Mesothelial cell of epicardium (in vitro differentiated cells): Measurements from ENCODE around the gene AIDA. TPM values are rescaled to one million over a fixed set of nuclear protein-coding genes. Genes with fewer than 3 reads are reported as not detected.
A peak's percentile ranks its signal among the peaks of the same experiment; 100 is the strongest.

Experiments used
- DNase-seq, 2 experiments: peaks; one replicate each; pipeline ENCODE4 v3.0.0; 2021; ENCODE audit warnings: low spot score in 2 of 2; ENCODE audit not compliant: unreplicated experiment in 2 of 2
- H3K27ac Mint-ChIP-seq: 2 replicates; pipeline ENCODE4 v1.8.0; 2021; ENCODE audit warnings: mixed read lengths
- H3K27me3 Mint-ChIP-seq: 2 replicates; pipeline ENCODE4 v1.8.0; 2021; ENCODE audit warnings: low read depth, mixed read lengths
- H3K36me3 Mint-ChIP-seq: 2 replicates; pipeline ENCODE4 v1.8.0; 2021; ENCODE audit warnings: mixed read lengths
- H3K4me1 Mint-ChIP-seq: 2 replicates; pipeline ENCODE4 v1.8.0; 2021; ENCODE audit warnings: mixed read lengths
- H3K4me3 Mint-ChIP-seq: 2 replicates; pipeline ENCODE4 v1.8.0; 2021; ENCODE audit warnings: mild to moderate bottlenecking, moderate library complexity, mixed read lengths
- H3K9me3 Mint-ChIP-seq: 2 replicates; pipeline ENCODE4 v1.8.0; 2021; ENCODE audit warnings: mixed read lengths
- total RNA-seq: library from RNA; stranded (reverse); gene quantifications from 3 replicates; pipeline ENCODE4 v1.2.1, GENCODE V29; 2021
- TF ChIP-seq, protein P1 (sequence below): fragments of 200-600 bp; sonication (generic); IDR thresholded peaks from one replicate; pipeline ENCODE4 v1.5.0; 2021; ENCODE audit warnings: antibody characterized with exemption; ENCODE audit not compliant: unreplicated experiment

The AIDA gene
- total RNA-seq, 1 donor from 2014 or later = 38.6 TPM

DNA sequence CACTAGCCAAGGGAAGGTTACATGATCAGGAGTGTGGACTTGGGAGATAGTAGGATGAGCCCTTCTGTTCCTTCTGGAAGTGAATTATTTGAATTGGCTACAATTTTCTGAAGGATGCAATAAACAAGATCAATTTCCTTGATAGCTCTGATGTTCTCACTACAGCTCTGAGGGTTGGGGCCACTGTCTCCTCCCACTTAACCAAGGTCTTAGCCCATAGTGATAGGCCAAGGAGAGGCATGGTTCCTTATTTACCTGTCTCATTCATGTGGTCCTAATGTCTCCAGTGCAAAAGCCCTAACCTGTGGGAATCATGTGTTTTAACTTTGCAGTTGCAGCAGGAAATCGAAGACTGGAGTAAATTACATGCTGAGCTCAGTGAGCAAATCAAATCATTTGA lies 59.6 kb downstream of the AIDA start:
- Mint-ChIP-seq H3K4me3 (no peak overlapping the region), H3K27ac (no peak overlapping the region), H3K36me3 (peaks cover 50% of the 10 kb centered on the region), H3K4me1 (no peaks in the 10 kb centered on the region), H3K27me3 (no peaks in the 10 kb centered on the region), H3K9me3 (no peaks in the 10 kb centered on the region)
- no peak for DNase-seq
- TF ChIP-seq, protein P1, sequence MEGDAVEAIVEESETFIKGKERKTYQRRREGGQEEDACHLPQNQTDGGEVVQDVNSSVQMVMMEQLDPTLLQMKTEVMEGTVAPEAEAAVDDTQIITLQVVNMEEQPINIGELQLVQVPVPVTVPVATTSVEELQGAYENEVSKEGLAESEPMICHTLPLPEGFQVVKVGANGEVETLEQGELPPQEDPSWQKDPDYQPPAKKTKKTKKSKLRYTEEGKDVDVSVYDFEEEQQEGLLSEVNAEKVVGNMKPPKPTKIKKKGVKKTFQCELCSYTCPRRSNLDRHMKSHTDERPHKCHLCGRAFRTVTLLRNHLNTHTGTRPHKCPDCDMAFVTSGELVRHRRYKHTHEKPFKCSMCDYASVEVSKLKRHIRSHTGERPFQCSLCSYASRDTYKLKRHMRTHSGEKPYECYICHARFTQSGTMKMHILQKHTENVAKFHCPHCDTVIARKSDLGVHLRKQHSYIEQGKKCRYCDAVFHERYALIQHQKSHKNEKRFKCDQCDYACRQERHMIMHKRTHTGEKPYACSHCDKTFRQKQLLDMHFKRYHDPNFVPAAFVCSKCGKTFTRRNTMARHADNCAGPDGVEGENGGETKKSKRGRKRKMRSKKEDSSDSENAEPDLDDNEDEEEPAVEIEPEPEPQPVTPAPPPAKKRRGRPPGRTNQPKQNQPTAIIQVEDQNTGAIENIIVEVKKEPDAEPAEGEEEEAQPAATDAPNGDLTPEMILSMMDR = no peak

DNA sequence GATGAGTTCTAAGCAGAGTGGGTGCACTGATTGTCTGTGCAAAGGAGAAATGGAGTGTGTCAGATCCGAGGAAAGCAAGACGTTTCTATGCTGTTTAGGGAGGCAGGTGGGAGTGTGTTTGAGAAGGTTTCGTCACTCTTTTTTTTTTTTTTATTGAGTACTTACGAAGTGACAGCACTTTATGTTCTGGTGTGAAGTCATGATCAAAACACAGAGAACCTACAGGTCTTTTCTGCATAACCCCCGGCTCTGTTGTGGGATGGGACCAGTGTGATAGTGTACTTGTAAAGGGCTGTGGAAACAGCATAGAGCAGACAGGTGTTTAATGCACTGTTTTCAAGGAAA lies 67.7 kb downstream of the AIDA start:
- peak overlapping the region; percentile 99 for H3K27ac Mint-ChIP-seq
- peaks cover 19% of the 10 kb centered on the region for H3K4me1 Mint-ChIP-seq
- TF ChIP-seq, protein P1 = no peak
- no peaks in the 10 kb centered on the region for H3K27me3 Mint-ChIP-seq
- peaks cover 7% of the 10 kb centered on the region for H3K36me3 Mint-ChIP-seq
- peak overlapping the region; percentile 97 for H3K4me3 Mint-ChIP-seq
- DNase-seq = no peak
- peaks cover 5% of the 10 kb centered on the region for H3K9me3 Mint-ChIP-seq

DNA sequence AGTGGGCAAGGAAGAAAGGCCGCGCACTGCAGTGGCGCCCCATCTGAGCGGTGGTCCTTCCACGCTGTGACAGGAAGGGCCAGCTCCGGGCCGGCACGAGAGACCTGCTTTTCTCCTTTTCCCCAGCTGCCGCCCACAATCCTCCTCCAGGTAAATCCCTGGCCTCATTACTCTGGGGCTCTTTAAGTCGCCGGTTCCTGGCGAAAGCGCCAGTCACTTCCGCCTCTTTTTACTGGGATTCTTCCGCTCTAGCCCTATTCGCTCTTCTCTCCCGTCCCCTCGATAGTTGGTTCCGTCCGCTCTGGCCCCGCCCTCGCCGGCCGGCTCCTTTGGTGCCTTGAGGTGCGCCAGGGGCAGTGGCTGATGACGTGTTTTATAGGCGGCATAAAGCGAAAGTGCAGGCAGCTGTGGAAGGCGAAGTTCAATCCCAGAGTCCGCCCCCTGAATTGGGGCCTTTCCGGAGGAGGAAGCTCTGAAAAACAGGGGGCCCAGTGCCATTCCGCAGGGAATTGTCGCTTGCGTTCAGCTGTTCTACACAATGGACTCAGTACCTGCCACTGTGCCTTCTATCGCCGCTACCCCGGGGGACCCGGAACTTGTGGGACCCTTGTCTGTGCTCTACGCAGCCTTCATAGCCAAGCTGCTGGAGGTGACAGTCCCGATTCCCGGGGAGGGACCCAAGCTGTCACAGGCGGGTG lies 68.2 kb downstream of the AIDA start:
- Mint-ChIP-seq H3K27me3 (no peaks in the 10 kb centered on the region), H3K9me3 (peaks cover 8% of the 10 kb centered on the region), H3K4me3 (peak overlapping the region; percentile 97), H3K36me3 (peaks cover 12% of the 10 kb centered on the region), H3K4me1 (peaks cover 19% of the 10 kb centered on the region), H3K27ac (peak overlapping the region; percentile 99)
- TF ChIP-seq, protein P1 = no peak
- peak; percentile 89 to 95 for DNase-seq

DNA sequence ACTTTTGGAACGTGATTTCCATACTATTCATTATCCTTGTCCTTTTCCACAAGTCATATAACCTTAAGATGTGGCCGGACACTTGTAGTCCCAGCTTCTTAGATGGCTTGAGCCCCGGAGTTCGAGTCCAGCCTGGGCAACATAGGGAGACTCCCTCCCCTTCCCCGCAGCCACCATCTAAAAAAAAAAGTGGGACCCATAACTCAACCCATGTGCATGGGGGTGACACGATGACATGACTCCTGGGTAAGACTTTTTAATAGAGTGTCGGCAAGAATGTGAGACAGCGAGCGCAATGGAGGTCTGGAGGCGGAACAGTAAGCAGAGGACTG lies 68.7 kb downstream of the AIDA start:
- peak overlapping the region; percentile 97 for H3K4me3 Mint-ChIP-seq
- H3K9me3 Mint-ChIP-seq = peaks cover 14% of the 10 kb centered on the region
- peak in 1 of 2 experiments; percentile 40 for DNase-seq
- H3K27me3 Mint-ChIP-seq = no peaks in the 10 kb centered on the region
- peak overlapping the region; percentile 99 for H3K27ac Mint-ChIP-seq
- TF ChIP-seq, protein P1 = no peak
- H3K36me3 Mint-ChIP-seq = peaks cover 16% of the 10 kb centered on the region
- peaks cover 19% of the 10 kb centered on the region for H3K4me1 Mint-ChIP-seq

DNA sequence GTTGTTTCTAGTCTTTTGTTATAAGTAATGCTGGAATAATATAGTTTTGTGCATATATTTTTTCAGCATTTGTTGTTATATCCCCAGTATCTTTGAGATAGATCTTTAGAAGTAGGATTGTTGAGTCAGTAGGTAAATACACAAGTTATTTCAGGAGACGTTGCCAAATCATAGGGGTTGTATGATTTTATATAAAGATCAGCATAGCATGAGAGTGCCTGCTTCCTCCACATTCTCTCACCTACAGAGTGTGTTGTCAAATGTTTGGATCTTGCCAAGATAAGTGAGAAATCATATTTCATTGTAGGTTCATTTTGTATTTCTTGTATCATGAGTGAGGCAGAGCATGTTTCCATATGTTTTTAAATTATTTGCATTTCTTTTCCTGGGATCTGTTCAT lies 69.8 kb downstream of the AIDA start:
- Mint-ChIP-seq H3K9me3 (peaks cover 14% of the 10 kb centered on the region), H3K4me3 (peak overlapping the region; percentile 54), H3K36me3 (peaks cover 23% of the 10 kb centered on the region), H3K27me3 (no peaks in the 10 kb centered on the region), H3K27ac (no peak overlapping the region), H3K4me1 (peaks cover 19% of the 10 kb centered on the region)
- DNase-seq = no peak
- TF ChIP-seq, protein P1 = no peak
